ENCODE data around the gene KIAA1671.

KIAA1671 gene

DNA sequence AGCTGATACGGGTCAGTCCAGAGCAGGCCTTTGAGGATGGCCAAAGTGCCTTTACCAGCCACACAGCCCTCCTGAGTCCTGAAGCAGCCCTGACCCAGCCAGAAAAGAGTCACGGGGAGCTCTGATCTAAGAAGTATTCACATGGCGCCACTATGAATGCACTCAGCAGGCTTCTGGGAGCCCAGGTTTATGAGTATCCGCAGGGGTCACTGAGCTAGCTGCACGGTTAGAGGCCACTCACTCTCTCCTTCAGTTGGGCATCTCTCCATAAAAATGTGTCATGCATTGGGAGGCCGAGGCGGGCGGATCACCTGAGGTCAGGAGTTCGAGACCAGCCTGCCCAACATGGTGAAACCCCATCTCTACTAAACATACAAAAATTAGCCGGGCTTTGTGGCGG is 10.3 kb downstream of the KIAA1671 start:
- Mint-ChIP-seq H3K4me3 (no peak overlapping the region), H3K9me3 (no peaks in the 10 kb centered on the region), H3K36me3 (ENCODE audit: low read depth) (no peaks in the 10 kb centered on the region), H3K27ac (no peak overlapping the region), H3K27me3 (ENCODE audit: low read depth) (peaks cover 2% of the 10 kb centered on the region), H3K4me1 (ENCODE audit: low read depth) (peaks cover 1% of the 10 kb centered on the region)
- no peak for DNase-seq (ENCODE audit: low spot score)

DNA sequence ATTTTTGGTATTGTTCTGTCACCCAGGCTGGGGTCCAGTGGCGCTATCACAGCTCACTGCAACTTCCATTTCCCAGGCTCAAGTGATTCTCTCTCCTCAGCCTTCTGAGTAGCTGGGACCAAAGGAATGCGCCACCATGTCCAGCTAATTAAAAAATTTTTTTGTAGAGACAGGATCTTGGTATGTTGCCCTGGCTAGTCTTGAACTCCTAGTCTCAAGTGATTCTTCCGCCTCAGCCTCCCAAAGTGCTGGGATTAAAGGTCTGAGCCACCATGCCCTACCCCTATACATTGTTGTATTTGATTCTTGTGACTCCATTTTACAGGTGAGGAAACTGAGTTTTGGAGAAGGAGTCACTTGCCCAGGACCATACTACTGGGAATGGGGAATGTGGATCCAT is 11.9 kb downstream of the KIAA1671 start:
- no peak for DNase-seq (ENCODE audit: low spot score)
- Mint-ChIP-seq H3K36me3 (ENCODE audit: low read depth) (no peaks in the 10 kb centered on the region), H3K27me3 (ENCODE audit: low read depth) (peaks cover 2% of the 10 kb centered on the region), H3K4me1 (ENCODE audit: low read depth) (peaks cover 1% of the 10 kb centered on the region), H3K9me3 (no peaks in the 10 kb centered on the region), H3K27ac (no peak overlapping the region), H3K4me3 (no peak overlapping the region)

DNA sequence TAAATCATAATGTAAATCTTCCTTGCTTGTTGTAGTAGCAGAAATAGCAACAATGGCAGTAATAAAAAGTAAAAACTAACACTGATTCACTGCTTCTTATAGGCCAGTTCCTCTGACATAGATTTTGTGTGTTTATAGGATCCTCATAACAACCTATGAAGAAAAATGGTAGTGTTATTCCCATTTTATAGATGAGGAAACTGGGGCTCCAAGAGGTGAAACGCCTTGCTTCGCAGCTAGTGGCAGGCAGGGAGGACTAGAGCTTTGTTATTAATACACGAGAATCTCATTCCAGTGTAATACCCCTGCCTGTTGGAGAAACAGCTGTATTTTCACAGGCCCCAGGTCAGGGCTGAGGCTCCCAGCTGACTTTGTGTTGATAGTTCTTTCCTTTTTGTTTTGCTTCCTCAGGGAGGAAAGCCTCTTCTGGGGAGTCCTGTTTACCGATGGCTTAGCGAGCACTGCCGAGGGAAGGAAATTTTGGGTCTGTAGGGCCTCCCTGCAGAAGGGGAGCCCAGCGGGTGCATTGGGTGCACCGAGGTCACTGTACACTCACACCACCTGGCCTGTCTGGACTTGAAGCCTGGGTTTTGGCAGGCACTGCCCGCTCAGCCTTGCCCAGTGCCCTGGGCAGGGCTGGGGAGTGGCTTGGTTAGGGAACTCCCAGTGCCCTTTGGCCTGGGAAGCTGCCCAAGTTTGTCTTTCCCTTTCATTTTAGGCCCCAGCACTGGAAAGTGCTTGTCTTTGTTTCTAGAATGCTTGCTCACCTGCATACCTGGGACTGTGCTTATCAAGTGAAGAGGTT is 13.5 kb downstream of the KIAA1671 start:
- H3K4me1 Mint-ChIP-seq (ENCODE audit: low read depth) = peaks cover 1% of the 10 kb centered on the region
- no peak overlapping the region for H3K4me3 Mint-ChIP-seq
- H3K36me3 Mint-ChIP-seq (ENCODE audit: low read depth) = no peaks in the 10 kb centered on the region
- H3K9me3 Mint-ChIP-seq = no peaks in the 10 kb centered on the region
- DNase-seq (ENCODE audit: low spot score) = no peak
- H3K27ac Mint-ChIP-seq = no peak overlapping the region
- no peaks in the 10 kb centered on the region for H3K27me3 Mint-ChIP-seq (ENCODE audit: low read depth)

DNA sequence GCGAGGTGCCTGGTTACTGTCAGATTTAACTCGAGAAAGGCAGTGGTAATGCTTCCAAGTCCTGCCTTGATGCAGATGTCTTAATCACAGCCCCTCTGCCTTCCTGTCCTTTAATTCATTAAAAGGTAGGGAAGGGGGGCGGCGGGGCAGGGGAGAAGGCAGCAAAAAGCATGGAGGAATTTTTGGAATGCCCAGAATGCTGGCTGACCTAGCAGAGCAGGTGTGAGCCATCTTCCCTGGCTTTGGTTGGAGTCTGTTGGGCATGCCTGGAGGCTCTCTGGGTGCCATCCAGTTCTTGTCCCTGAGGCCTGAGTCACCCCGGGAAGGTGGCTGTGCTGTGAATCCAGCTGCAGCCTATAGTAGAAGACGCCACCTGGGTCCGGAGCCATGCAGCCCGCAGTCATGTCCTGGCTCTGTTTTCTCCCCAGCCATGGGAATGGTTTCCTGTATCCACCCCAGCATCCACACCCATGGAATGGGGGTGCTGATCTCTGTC is 15.6 kb downstream of the KIAA1671 start:
- Mint-ChIP-seq H3K27ac (no peak overlapping the region), H3K36me3 (ENCODE audit: low read depth) (no peaks in the 10 kb centered on the region), H3K4me3 (no peak overlapping the region), H3K4me1 (ENCODE audit: low read depth) (peaks cover 1% of the 10 kb centered on the region), H3K27me3 (ENCODE audit: low read depth) (peaks cover 4% of the 10 kb centered on the region), H3K9me3 (no peaks in the 10 kb centered on the region)
- no peak for DNase-seq (ENCODE audit: low spot score)

DNA sequence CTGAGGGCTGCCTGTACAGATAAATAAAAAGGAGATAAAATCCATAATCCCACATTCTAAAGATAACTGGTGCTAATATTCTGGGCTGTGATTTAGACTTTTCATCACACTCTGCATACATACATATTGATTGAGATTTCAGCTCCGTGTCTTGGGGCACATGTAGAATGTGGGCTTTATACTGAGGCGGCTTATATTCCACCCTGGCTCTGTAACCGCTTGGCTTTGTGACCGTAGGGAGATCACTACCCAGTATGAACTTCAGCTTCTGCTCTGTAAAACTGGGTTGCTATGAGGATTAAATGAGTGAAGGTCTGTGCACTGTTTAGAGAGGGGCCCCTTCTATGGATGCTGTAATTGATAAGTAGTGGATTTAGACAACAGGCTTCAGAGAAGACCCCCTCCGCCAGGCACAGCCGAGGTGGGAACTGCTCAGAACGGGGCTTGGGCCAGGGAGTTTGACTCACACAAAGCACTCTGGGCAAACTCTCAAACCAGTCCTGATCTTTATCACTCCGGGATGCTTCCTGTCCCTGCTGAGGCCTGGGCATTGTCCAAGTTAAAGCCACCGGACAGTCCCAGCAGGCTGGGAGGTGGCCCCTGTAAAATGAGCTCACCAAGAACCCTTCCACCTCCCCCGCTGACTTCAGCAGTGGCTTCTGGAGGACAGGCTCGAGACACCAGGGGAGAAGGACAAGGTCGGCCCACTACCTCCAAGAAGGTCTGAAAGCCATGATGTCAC is 17.2 kb downstream of the KIAA1671 start:
- Mint-ChIP-seq H3K9me3 (no peaks in the 10 kb centered on the region), H3K27ac (no peak overlapping the region)

DNA sequence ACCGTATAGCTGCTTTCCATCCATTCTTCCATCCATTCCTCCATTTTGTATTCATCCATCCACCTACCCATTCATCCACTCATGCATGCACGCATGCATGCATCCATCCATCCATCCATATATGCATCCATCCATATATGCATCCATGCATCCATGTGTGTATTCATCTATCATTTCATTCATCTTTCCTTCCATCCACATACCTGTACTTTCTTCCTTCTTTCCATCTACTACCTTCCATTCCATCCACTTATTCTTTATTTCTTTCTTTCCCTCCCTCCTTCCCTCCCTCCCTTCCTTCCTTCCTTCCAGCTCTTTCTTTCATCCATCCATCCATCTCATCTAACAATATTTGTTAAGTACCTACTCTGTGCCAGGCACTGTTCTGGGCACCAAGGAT is 19.9 kb downstream of the KIAA1671 start:
- H3K4me3 Mint-ChIP-seq = no peak overlapping the region
- H3K27me3 Mint-ChIP-seq (ENCODE audit: low read depth) = peaks cover 4% of the 10 kb centered on the region
- H3K4me1 Mint-ChIP-seq (ENCODE audit: low read depth) = no peaks in the 10 kb centered on the region
- H3K36me3 Mint-ChIP-seq (ENCODE audit: low read depth) = no peaks in the 10 kb centered on the region
- no peaks in the 10 kb centered on the region for H3K9me3 Mint-ChIP-seq
- DNase-seq (ENCODE audit: low spot score) = no peak
- H3K27ac Mint-ChIP-seq = no peak overlapping the region

More for the DNA sequence above, 17.2 kb downstream of the KIAA1671 start:
- DNase-seq (ENCODE audit: low spot score) = no peak
- H3K36me3 Mint-ChIP-seq (ENCODE audit: low read depth) = no peaks in the 10 kb centered on the region
- no peaks in the 10 kb centered on the region for H3K4me1 Mint-ChIP-seq (ENCODE audit: low read depth)
- H3K27me3 Mint-ChIP-seq (ENCODE audit: low read depth) = peaks cover 4% of the 10 kb centered on the region
- H3K4me3 Mint-ChIP-seq = no peak overlapping the region

DNA sequence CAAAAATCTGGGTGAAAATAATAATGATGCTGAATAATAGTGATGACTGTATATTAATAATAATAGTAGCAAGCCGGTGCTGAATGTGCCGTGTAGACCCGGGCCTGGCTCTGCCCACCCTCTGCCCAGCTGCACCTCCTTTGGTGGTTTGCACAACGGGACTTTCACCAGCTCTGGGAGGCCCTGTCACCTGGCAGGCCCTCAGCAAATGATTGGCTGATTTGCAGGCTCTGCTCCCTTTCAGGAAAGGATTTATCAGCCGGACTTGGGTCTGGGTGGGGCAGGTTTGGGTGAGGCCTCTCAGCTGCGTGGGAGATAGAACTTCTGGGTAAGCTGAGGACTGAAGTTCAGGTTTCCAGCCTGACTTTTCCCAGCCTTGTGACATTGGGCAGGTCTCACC is 21.4 kb downstream of the KIAA1671 start:
- H3K4me1 Mint-ChIP-seq (ENCODE audit: low read depth) = no peaks in the 10 kb centered on the region
- H3K4me3 Mint-ChIP-seq = no peak overlapping the region

DNA sequence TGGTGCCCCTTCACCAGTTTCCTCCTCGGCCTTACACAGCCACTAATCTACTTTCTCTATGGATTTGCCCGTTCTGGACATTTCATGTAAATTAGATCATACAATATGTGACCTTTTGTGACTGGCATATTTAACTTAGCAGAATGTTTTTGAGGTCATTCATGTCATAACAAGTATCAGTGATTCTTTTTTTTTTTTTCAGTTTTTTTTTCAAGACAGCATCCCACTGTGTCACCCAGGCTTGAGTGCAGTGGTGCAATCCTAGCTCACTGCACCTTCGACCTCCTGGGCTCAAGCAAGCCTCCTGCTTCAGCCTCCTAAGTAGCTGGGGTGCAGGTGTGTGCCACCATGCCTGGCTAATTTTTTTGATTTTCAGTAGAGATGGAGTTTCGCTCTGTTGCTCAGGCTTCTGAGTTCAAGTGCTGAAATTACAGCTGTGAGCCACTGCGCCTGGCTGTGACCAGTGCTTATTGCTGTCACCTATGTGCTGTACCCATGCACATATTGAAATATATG is 22.7 kb downstream of the KIAA1671 start:
- H3K4me1 Mint-ChIP-seq (ENCODE audit: low read depth) = no peaks in the 10 kb centered on the region
- no peak overlapping the region for H3K27ac Mint-ChIP-seq
- no peaks in the 10 kb centered on the region for H3K9me3 Mint-ChIP-seq
- no peak for DNase-seq (ENCODE audit: low spot score)
- H3K27me3 Mint-ChIP-seq (ENCODE audit: low read depth) = peaks cover 8% of the 10 kb centered on the region
- no peaks in the 10 kb centered on the region for H3K36me3 Mint-ChIP-seq (ENCODE audit: low read depth)
- H3K4me3 Mint-ChIP-seq = no peak overlapping the region

More for the DNA sequence above, 21.4 kb downstream of the KIAA1671 start:
- H3K27me3 Mint-ChIP-seq (ENCODE audit: low read depth) = peaks cover 4% of the 10 kb centered on the region
- no peaks in the 10 kb centered on the region for H3K36me3 Mint-ChIP-seq (ENCODE audit: low read depth)
- DNase-seq (ENCODE audit: low spot score) = no peak
- no peaks in the 10 kb centered on the region for H3K9me3 Mint-ChIP-seq
- no peak overlapping the region for H3K27ac Mint-ChIP-seq

DNA sequence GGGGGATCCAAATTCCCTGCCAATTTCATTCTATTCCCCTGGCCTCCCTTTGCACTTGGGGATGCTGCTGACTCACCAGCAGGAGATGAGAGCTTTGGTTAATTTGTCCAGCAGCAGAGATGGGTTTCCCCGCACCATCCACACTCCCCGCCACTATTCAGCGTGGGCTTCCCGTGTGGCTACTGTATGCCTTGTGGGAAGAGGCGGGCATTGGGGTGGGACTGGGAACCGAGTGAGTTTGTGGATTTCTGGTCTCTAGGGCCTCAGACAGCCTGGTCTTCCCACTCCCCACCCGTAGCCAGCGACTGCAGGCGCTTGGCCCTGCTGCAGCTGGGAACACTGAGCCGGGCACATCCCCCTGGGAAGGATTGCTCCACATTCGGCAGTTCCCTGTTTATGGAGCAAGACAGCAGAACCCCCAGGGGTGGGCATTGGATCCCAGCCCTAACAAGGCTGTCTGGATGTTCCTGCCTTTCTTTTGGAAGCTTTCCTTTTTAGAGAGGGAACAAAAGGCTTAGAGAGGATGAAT is 23.4 kb downstream of the KIAA1671 start:
- no peak for DNase-seq (ENCODE audit: low spot score)
- H3K4me3 Mint-ChIP-seq = no peak overlapping the region

DNA sequence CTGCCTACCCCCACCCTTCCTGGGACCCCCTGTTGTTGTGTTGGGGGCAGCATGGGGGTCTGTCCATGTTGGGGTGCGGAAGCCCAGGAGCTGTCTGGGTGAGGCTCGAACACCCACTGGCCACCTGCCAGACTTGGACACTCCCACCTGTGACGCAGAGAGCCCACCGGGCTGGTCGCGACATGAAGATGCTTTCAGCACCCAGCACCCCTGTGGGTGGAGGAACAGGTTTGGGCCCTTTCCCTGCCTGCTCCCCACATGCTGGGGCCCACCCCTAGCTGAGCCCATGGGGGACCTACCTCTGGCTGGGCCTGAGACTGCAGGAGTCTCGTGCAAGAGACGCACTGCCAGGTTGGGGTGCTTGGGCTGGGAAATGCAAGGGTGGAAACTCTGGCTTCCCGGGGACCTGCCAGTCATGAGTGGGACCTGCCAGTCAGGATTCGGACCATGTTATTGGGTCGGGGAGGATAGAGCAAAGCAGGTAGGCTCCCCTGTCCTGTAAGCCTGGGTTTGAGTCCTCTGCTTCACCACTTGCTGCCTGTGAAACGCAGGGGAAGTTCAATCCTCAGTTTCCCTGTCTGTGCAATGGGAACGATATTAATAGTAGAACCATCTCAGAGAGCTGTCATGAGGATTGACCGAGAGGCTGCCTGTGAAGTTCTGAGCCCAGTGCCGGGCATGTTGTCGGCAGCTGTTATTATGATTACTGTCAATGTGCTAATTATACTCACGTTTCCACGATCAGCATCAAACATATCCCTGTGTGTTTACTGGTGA is 24.1 kb downstream of the KIAA1671 start:
- Mint-ChIP-seq H3K27ac (no peak overlapping the region), H3K4me1 (ENCODE audit: low read depth) (no peaks in the 10 kb centered on the region), H3K36me3 (ENCODE audit: low read depth) (no peaks in the 10 kb centered on the region), H3K4me3 (no peak overlapping the region), H3K9me3 (no peaks in the 10 kb centered on the region), H3K27me3 (ENCODE audit: low read depth) (peaks cover 8% of the 10 kb centered on the region)
- no peak for DNase-seq (ENCODE audit: low spot score)

More for the DNA sequence above, 23.4 kb downstream of the KIAA1671 start:
- Mint-ChIP-seq H3K27me3 (ENCODE audit: low read depth) (peaks cover 8% of the 10 kb centered on the region), H3K36me3 (ENCODE audit: low read depth) (no peaks in the 10 kb centered on the region), H3K4me1 (ENCODE audit: low read depth) (no peaks in the 10 kb centered on the region), H3K9me3 (no peaks in the 10 kb centered on the region), H3K27ac (no peak overlapping the region)

DNA sequence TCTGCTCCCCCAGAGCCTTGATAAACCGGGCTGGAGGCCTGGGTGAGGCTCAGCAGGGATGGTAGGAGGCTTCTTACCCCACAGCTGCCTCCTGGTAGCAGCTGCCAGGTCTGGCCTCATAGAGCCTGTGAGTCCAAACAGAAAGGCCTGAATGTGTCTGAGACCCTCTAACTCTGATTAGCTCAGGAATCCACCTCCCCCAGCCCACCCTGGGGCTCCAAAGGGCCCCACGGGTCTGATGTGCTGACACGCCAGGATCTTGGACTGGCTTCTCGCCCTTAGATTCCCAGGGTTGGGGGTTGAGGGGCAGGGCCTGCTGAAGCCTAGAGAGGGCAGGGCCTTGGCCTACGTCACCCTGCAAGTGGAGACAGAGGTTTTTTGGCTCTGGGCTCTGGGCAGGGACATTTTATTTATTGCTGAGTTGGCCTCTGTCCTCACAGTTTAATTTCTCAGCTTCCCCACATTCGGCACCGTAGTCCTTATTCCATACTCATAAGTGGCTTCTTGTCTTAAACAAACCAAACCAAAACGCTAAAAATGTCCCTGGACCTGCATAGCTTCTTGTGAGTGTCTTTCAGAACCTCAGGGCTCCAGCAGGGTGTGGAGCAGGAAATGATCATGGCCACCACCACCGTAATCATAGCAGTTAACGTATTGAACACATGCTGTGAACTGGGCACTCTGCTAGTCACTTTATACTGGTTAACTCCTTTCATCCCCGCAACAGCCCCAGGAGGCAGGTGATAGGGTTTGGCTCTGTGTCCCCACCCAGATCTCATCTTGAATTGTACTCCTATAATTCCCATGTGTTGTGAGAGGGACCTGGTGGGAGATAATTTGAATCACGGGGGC is 25.1 kb downstream of the KIAA1671 start:
- Mint-ChIP-seq H3K9me3 (no peaks in the 10 kb centered on the region), H3K27me3 (ENCODE audit: low read depth) (peaks cover 8% of the 10 kb centered on the region), H3K27ac (no peak overlapping the region), H3K36me3 (ENCODE audit: low read depth) (no peaks in the 10 kb centered on the region), H3K4me3 (no peak overlapping the region), H3K4me1 (ENCODE audit: low read depth) (no peaks in the 10 kb centered on the region)
- no peak for DNase-seq (ENCODE audit: low spot score)

DNA sequence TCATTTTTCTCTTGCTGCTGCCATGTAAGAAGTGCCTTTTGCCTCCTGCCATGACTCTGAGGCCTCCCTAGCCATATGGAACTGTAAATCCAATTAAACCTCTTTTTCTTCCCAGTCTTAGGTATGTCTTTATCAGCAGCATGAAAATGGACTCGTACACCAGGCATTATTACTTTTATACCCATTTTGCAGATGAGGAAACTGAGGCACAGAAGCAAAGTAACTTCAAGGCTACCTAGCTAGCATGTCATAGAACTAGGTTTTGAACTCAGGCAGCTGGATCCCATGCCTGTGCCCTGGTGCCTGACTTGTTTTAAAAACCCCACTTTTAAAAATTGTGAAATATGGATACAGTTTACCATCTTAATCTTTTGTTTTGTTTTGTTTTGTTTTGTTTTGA is 25.8 kb downstream of the KIAA1671 start:
- H3K36me3 Mint-ChIP-seq (ENCODE audit: low read depth) = no peaks in the 10 kb centered on the region
- peaks cover 7% of the 10 kb centered on the region for H3K27me3 Mint-ChIP-seq (ENCODE audit: low read depth)
- no peak overlapping the region for H3K4me3 Mint-ChIP-seq
- no peak for DNase-seq (ENCODE audit: low spot score)
- H3K9me3 Mint-ChIP-seq = no peaks in the 10 kb centered on the region
- no peaks in the 10 kb centered on the region for H3K4me1 Mint-ChIP-seq (ENCODE audit: low read depth)
- no peak overlapping the region for H3K27ac Mint-ChIP-seq

DNA sequence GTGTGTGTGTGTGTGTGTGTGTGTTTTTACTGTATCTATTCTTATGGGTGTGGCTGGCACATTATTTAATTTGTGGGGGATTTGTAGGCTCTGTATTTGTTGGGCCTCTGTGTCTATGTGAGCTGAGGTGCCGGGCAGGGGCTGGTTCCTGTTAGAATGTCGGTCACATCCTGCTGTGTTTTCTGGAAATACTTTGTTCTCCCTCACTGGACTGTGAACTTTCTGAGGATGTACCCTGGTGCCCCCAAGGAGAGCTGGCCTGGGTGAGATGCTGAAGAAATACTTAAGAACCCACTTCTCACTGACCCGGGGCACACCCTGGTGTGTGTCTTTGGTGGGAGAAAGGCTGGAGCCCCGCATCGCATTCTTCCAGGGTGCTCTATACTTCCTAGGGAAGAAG is 28.6 kb downstream of the KIAA1671 start:
- H3K27ac Mint-ChIP-seq = no peak overlapping the region
- DNase-seq (ENCODE audit: low spot score) = no peak
- H3K27me3 Mint-ChIP-seq (ENCODE audit: low read depth) = peaks cover 7% of the 10 kb centered on the region
- no peak overlapping the region for H3K4me3 Mint-ChIP-seq
- no peaks in the 10 kb centered on the region for H3K9me3 Mint-ChIP-seq
- H3K4me1 Mint-ChIP-seq (ENCODE audit: low read depth) = peaks cover 10% of the 10 kb centered on the region
- no peaks in the 10 kb centered on the region for H3K36me3 Mint-ChIP-seq (ENCODE audit: low read depth)

All from T-helper 2 cell treated with Interferon-gamma antibody and Interleukin-4, amounts not matched to agents 5 μg/mL and 100 μg/mL, for 36 hours (primary cell).